HFFc6 (cell line): ENCODE measurements around the gene FILIP1L. TPM values are rescaled to one million over a fixed set of nuclear protein-coding genes. Genes with fewer than 3 reads are reported as not detected.

Experiments used
- DNase-seq: peaks from one replicate; pipeline ENCODE4 v3.0.0-alpha.2; 2018
- H3K27ac Mint-ChIP-seq: 2 replicates; pipeline ENCODE4 v1.8.0; 2020; ENCODE audit warnings: mild to moderate bottlenecking, mixed read lengths
- H3K27me3 Mint-ChIP-seq: 2 replicates; pipeline ENCODE4 v1.8.0; 2021; ENCODE audit warnings: mild to moderate bottlenecking, moderate library complexity, mixed read lengths; ENCODE audit not compliant: insufficient read depth
- H3K36me3 Mint-ChIP-seq: 2 replicates; pipeline ENCODE4 v1.8.0; 2021; ENCODE audit warnings: low read depth, mixed read lengths
- H3K4me1 Mint-ChIP-seq: 2 replicates; pipeline ENCODE4 v1.8.0; 2020; ENCODE audit warnings: low read depth, mixed read lengths
- H3K4me3 Mint-ChIP-seq: 2 replicates; pipeline ENCODE4 v1.8.0; 2020; ENCODE audit warnings: mild to moderate bottlenecking, moderate library complexity, mixed read lengths
- H3K9me3 Mint-ChIP-seq: 2 replicates; pipeline ENCODE4 v1.8.0; 2020; ENCODE audit warnings: mild to moderate bottlenecking, mixed read lengths
- CTCF ChIP-seq: fragments of 200-600 bp; sonication (generic); IDR thresholded peaks from 2 replicates; pipeline ENCODE4 v1.5.0; 2021; ENCODE audit warnings: antibody characterized with exemption, mild to moderate bottlenecking
- total RNA-seq, 6 experiments: library from RNA; stranded (reverse); fragmentation: NEBNext Ultra II Directional; extraction: Animal tissue kit (Norgen Biotek cat#: 25700); gene quantifications; 2 replicates in 1 of 6; 3 replicates in 5 of 6; pipeline ENCODE4 v1.2.3, GENCODE V29; 2021

Gene FILIP1L
- total RNA-seq, 6 experiments from 2014 or later = 37.8 to 54.7 (median 48.2) TPM

DNA sequence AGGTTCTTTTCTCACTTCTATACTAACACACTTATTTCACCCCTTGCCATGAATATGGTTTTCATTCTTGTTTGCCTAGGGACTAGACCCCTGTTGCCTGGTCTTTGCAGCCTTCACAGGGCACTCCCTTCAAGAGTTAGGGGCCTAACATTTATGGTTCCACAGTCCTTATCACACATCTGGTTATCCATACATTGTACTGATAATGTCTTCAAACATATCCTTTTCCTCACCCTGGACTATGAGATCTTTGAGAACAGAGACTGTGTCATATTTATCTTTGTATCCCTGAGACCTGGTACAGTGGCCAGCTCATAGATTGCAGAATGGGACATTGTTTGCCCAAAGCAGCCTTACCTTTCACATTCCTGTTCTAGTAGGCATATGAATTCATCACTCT is 190.4 kb downstream of the FILIP1L start:
- Mint-ChIP-seq H3K4me3 (no peak overlapping the region), H3K36me3 (peaks cover 8% of the 10 kb centered on the region; the same call in 1 of the 2 replicates), H3K9me3 (no peaks in the 10 kb centered on the region), H3K4me1 (peaks cover 34% of the 10 kb centered on the region), H3K27ac (no peak overlapping the region), H3K27me3 (peaks cover 3% of the 10 kb centered on the region; the same call in 1 of the 2 replicates)
- TF ChIP-seq CTCF = no peak
- no peak for DNase-seq

DNA sequence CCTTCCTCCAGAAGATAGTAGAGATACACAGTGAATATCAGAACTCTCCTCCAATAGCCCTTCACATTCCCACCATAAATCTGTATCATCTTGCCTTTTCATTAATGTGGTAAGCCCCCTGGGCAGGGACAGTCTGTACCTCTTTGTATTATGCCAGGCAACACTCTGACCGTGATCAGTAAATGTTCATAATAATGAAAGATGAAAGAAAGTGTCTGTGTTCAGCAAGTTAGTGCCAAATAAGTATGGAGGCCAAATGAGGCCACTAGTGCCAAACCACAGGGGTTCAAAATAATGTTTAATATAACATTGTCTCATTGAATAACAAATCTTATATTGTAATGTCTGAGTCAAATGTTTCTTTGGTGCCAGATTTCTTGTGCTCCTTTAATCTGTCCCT is 192.3 kb downstream of the FILIP1L start:
- Mint-ChIP-seq H3K4me3 (no peak overlapping the region), H3K27ac (no peak overlapping the region), H3K36me3 (peaks cover 8% of the 10 kb centered on the region; the same call in 1 of the 2 replicates), H3K27me3 (peaks cover 3% of the 10 kb centered on the region; the same call in 1 of the 2 replicates), H3K4me1 (peaks cover 31% of the 10 kb centered on the region), H3K9me3 (no peaks in the 10 kb centered on the region)
- TF ChIP-seq CTCF = no peak
- DNase-seq = no peak

- peaks cover 25% of the 10 kb centered on the region for H3K4me1 Mint-ChIP-seq
- no peak overlapping the region for H3K27ac Mint-ChIP-seq
- H3K27me3 Mint-ChIP-seq = peaks cover 1% of the 10 kb centered on the region; the same call in 1 of the 2 replicates
- TF ChIP-seq CTCF = no peak
- no peak for DNase-seq
- H3K36me3 Mint-ChIP-seq = peaks cover 8% of the 10 kb centered on the region; the same call in 1 of the 2 replicates
- no peak overlapping the region for H3K4me3 Mint-ChIP-seq
- no peaks in the 10 kb centered on the region for H3K9me3 Mint-ChIP-seq
These were observed 193.0 kb downstream of the FILIP1L start for GRCh38 chr3:99921377-99921695.

DNA sequence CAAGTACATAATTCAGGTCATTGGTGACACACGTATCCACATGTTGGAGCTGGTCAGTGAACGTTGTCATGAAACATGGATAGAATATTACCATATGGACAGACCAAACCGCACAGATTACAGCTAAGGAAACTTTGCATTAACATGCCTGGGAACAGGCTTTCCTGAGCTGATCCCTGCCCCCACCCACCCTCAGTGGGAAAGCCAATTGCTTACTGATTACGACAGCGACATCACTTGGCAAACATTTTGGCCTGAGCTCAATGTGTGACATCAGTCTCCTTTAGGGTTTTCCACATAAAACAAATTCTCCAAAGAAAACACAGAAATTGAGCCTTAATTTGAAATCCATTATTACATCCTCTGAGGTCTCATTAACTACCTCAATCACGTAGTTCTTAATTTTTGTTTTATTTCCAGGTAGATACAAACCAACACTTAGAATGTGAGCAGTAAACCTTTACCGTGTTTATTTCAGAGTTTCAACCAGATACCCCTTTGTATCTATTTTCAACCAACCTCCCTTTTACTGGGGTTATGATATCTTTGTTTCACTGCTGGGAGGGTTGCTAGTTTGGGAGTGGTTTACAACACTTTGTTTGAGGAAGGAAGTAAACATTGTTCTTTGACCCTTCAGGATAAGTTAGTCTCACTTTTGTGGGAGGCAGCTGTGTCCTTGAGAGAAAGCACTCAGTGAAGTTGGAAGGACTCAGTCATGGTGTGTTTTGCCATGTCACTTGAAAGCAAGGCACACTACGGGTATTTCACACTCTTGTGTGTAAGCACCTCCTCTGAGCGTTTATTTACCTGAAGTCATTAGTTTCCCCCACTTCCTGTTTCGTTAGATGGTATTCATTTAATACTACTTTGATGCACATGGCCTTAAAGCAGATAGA is 193.6 kb downstream of the FILIP1L start:
- no peak overlapping the region for H3K27ac Mint-ChIP-seq
- no peak for DNase-seq
- H3K4me1 Mint-ChIP-seq = peaks cover 19% of the 10 kb centered on the region
- no peak overlapping the region for H3K4me3 Mint-ChIP-seq
- TF ChIP-seq CTCF = no peak
- peaks cover 8% of the 10 kb centered on the region; the same call in 1 of the 2 replicates for H3K36me3 Mint-ChIP-seq
- H3K27me3 Mint-ChIP-seq = peaks cover 1% of the 10 kb centered on the region; the same call in 1 of the 2 replicates
- no peaks in the 10 kb centered on the region for H3K9me3 Mint-ChIP-seq

- peaks cover 11% of the 10 kb centered on the region for H3K4me1 Mint-ChIP-seq
- TF ChIP-seq CTCF = no peak
- no peaks in the 10 kb centered on the region for H3K9me3 Mint-ChIP-seq
- H3K27me3 Mint-ChIP-seq = peaks cover 1% of the 10 kb centered on the region; the same call in 1 of the 2 replicates
- peaks cover 8% of the 10 kb centered on the region; the same call in 1 of the 2 replicates for H3K36me3 Mint-ChIP-seq
- no peak for DNase-seq
- H3K27ac Mint-ChIP-seq = no peak overlapping the region
- no peak overlapping the region for H3K4me3 Mint-ChIP-seq
These were observed 194.6 kb downstream of the FILIP1L start for GRCh38 chr3:99919694-99920093.
